Gastroesophageal sphincter (tissue), 4 donors: ENCODE results near the gene RASGRP4. TPM values are rescaled to one million over a fixed set of nuclear protein-coding genes. Genes with fewer than 3 reads are reported as not detected.
A peak's percentile ranks its signal among the peaks of the same experiment; 100 is the strongest.

Experiments used
- ATAC-seq: fragments of 150-250 bp; one replicate; pipeline ENCODE4 v1.9.1; 2016; ENCODE audit warnings: mild to moderate bottlenecking, moderate library complexity
- H3K27ac ChIP-seq, 4 donors: fragments of 200-600 bp; sonication (generic) in 3 of 4; 1 replicate in 3 of 4; 2 replicates in 1 of 4; pipeline ENCODE4 v1.5.1; 2016 to 2019
- H3K27me3 ChIP-seq: fragments of 200-600 bp; sonication (generic); one replicate; pipeline ENCODE4 v1.5.1; 2019
- H3K36me3 ChIP-seq, 2 donors: fragments of 200-600 bp; sonication (generic); one replicate each; pipeline ENCODE4 v1.5.1; 2019; ENCODE audit warnings: control low read depth in 1 of 2
- H3K4me1 ChIP-seq, 3 donors: fragments of 200-600 bp; sonication (generic); 1 replicate in 2 of 3; 2 replicates in 1 of 3; pipeline ENCODE4 v1.5.1; 2016 to 2019; ENCODE audit warnings: control low read depth in 2 of 3
- H3K4me3 ChIP-seq, 2 donors: fragments of 200-600 bp; sonication (generic); one replicate each; pipeline ENCODE4 v1.5.1; 2019; ENCODE audit warnings: mild to moderate bottlenecking in 1 of 2, moderate library complexity in 1 of 2
- H3K9me3 ChIP-seq, 3 donors: fragments of 200-600 bp; sonication (generic); one replicate each; pipeline ENCODE4 v1.5.1; 2017 to 2019; ENCODE audit warnings: control low read depth in 2 of 3
- EP300 ChIP-seq: sonication (generic); formaldehyde crosslinking; IDR thresholded peaks from one replicate; pipeline ENCODE4 v1.6.1; 2017; ENCODE audit warnings: antibody characterized with exemption, mild to moderate bottlenecking
- POLR2A ChIP-seq, 2 donors: fragments of 450-650 bp; IDR thresholded peaks; one replicate each; pipeline ENCODE4 v1.6.1; 2017; ENCODE audit warnings: antibody characterized with exemption in 2 of 2, mild to moderate bottlenecking in 2 of 2, moderate library complexity in 1 of 2
- POLR2AphosphoS5 ChIP-seq: sonication (generic); formaldehyde crosslinking; IDR thresholded peaks from one replicate; pipeline ENCODE4 v1.6.1; 2017; ENCODE audit warnings: antibody characterized with exemption
- WGBS, 2 donors: methylation state at CpG; one replicate each; pipeline ENCODE4 v1.1.5; 2018; ENCODE audit warnings: low coverage in 1 of 2; 5-methylcytosine and 5-hydroxymethylcytosine counted together
- total RNA-seq, 4 donors: library from RNA; depleted of rRNA; stranded (reverse); fragments of >200 nt; gene quantifications; one replicate each; pipeline ENCODE4 v1.1.0, GENCODE V29; 2016
- TF ChIP-seq, protein P1 (sequence below), 4 experiments: fragments of 200-600 bp in 2 of 4; fragments of 450-650 bp in 2 of 4; sonication (generic) in 1 of 4; IDR thresholded peaks; one replicate each; pipeline ENCODE4 v1.5.1; 2017 to 2019; ENCODE audit warnings: antibody characterized with exemption in 4 of 4, mild to moderate bottlenecking in 2 of 4, moderate library complexity in 2 of 4

Gene RASGRP4
- total RNA-seq, 4 donors from 2014 or later: 1.2 to 4.7 (median 4.0) TPM

DNA sequence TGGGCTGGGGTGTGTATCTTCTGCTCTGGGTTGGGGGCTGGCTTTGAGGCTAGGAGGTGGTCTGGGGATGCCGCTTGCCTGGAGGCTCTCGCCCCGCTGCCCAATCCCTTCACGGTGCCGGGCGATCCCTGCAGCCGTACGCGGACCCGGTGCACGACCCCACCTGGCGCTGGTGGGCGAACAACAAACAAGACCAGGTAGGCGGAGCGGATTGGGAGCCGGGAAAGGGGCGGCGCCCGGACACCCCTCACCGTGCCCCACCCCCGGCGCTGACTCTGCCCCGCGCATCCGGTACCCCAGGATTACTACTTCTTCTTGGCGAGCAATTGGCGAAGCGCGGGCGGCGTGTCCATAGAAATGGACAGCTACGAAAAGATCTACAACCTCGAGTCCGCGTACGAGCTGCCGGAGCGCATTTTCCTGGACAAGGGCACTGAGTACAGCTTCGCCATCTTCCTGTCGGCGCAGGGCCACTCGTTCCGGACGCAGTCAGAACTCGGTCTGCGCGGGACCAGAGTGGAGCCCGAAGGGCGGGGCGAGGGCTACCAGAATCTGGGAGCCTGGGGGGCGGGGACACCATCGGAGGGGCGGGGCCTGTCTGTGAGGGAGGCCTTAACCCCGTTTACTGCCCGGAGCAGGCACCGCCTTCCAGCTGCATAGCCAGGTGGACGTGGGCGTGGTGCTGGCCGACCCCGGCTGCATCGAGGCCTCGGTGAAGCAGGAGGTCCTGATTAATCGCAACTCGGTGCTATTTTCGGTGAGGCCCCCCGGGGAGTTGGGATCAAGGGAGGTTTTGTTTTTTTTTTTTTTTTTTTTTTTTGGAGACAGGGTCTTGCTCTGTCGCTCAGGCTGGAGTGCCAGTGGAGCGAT, 63.7 kb downstream of the RASGRP4 start:
- TF ChIP-seq, protein P1, sequence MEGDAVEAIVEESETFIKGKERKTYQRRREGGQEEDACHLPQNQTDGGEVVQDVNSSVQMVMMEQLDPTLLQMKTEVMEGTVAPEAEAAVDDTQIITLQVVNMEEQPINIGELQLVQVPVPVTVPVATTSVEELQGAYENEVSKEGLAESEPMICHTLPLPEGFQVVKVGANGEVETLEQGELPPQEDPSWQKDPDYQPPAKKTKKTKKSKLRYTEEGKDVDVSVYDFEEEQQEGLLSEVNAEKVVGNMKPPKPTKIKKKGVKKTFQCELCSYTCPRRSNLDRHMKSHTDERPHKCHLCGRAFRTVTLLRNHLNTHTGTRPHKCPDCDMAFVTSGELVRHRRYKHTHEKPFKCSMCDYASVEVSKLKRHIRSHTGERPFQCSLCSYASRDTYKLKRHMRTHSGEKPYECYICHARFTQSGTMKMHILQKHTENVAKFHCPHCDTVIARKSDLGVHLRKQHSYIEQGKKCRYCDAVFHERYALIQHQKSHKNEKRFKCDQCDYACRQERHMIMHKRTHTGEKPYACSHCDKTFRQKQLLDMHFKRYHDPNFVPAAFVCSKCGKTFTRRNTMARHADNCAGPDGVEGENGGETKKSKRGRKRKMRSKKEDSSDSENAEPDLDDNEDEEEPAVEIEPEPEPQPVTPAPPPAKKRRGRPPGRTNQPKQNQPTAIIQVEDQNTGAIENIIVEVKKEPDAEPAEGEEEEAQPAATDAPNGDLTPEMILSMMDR (IDR thresholded peaks at IDR 0.05): no peak
- TF ChIP-seq POLR2AphosphoS5 (no peak), POLR2A (IDR thresholded peaks at IDR 0.05) (no peak), EP300 (no peak)
- Histone ChIP-seq H3K4me3 (peak overlapping the region; percentile 24 to 64), H3K36me3 (no peaks in the 10 kb centered on the region), H3K27me3 (peaks cover 74% of the 10 kb centered on the region), H3K9me3 (no peaks in the 10 kb centered on the region), H3K4me1 (peaks cover 0 to 22% (median 4%) of the 10 kb centered on the region in 3 donors), H3K27ac (peak overlapping the region in 3 of 4 donors; percentile 40 to 61 (median 54))
- ATAC-seq: peak; percentile 77
- 4 to 5% methylated on average over 13 to 14 of the region's 68 CpGs for WGBS, 2 donors

GRCh38 chr19:38361633-38362075, 64.4 kb downstream of the RASGRP4 start:
- WGBS, 2 donors: 0% methylated on average over 2 of the region's 37 CpGs; no CpG with 5 or more reads in 1 of the 2 donors
- Histone ChIP-seq H3K4me3 (peak overlapping the region; percentile 24 to 64), H3K4me1 (peaks cover 0 to 22% (median 4%) of the 10 kb centered on the region in 3 donors), H3K36me3 (no peaks in the 10 kb centered on the region), H3K9me3 (no peaks in the 10 kb centered on the region), H3K27ac (peak overlapping the region in 3 of 4 donors; percentile 40 to 61 (median 54)), H3K27me3 (peaks cover 75% of the 10 kb centered on the region)
- TF ChIP-seq POLR2AphosphoS5: no peak
- TF ChIP-seq EP300: no peak
- TF ChIP-seq, protein P1 (IDR thresholded peaks at IDR 0.05): peak in 3 of 4 experiments; percentile 23 to 46 (median 35)
- no peak for TF ChIP-seq POLR2A (IDR thresholded peaks at IDR 0.05)
- peak; percentile 86 for ATAC-seq

DNA sequence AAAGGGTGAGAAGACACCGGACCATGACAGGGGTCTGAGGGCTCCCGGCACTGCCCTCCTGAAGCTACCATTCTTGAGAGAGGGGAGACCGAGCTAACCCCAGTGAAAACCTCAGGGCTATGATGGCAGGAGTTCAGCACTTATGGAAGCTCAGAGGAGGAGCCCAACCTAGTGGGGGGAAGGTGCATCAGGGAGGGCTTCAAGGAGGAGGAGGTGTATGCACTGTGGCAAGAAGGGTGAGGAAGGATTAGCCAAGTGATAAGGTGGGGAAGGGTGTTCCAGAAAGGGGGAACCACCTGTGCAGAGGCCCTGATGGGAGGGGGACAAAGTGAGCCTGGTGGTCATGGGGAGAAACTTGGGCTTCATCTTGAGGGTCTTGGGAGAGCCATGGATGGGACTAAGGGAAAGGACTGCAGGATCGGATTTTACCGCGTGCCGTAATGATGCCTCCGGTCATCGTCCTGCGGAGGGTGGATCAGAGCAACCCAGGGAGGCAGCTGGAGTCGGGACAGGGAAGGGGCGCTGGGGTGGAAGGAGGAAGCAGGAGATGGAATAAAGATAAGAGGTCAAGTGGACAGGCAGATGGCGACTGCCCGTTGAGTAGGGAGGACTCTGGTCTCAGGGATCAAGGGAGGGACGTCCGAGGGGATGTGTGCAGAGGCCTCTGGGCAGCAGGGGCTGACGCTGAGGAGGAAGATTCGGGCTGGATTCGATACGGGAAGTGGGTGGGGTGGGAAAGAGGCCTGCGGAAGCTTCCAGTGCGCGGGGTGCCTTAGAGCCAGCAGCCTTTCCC, 65.0 kb downstream of the RASGRP4 start:
- WGBS, 2 donors: 16 to 19% methylated on average over 12 to 23 of the region's 23 CpGs
- Histone ChIP-seq H3K9me3 (no peaks in the 10 kb centered on the region), H3K27me3 (peaks cover 75% of the 10 kb centered on the region), H3K4me3 (peak overlapping the region; percentile 24 to 64), H3K4me1 (peaks cover 0 to 22% (median 4%) of the 10 kb centered on the region in 3 donors), H3K27ac (peak overlapping the region in 2 of 4 donors; percentile 40 to 61), H3K36me3 (no peaks in the 10 kb centered on the region)
- TF ChIP-seq, protein P1 (IDR thresholded peaks at IDR 0.05): no peak
- no peak for TF ChIP-seq POLR2A (IDR thresholded peaks at IDR 0.05)
- TF ChIP-seq POLR2AphosphoS5: no peak
- no peak for TF ChIP-seq EP300
- ATAC-seq: no peak

GRCh38 chr19:38360351-38360750, 65.7 kb downstream of the RASGRP4 start:
- no peaks in the 10 kb centered on the region for H3K9me3 ChIP-seq
- peaks cover 0 to 22% (median 4%) of the 10 kb centered on the region in 3 donors for H3K4me1 ChIP-seq
- WGBS, 2 donors: 100% methylated on average over 1 of the region's 9 CpGs; no CpG with 5 or more reads in 1 of the 2 donors
- TF ChIP-seq, protein P1 (IDR thresholded peaks at IDR 0.05): no peak
- TF ChIP-seq EP300 (no peak), POLR2A (IDR thresholded peaks at IDR 0.05) (no peak), POLR2AphosphoS5 (no peak)
- ATAC-seq: no peak
- no peaks in the 10 kb centered on the region for H3K36me3 ChIP-seq
- H3K4me3 ChIP-seq: no peak overlapping the region
- H3K27ac ChIP-seq: no peak overlapping the region
- H3K27me3 ChIP-seq: peaks cover 73% of the 10 kb centered on the region
